GM12873 (cell line): Measurements from ENCODE around the gene ANXA2R.

Experiments
- CTCF ChIP-seq: IDR thresholded peaks from 2 replicates; pipeline ENCODE4 v1.5.1; 2012; ENCODE audit warnings: low read depth, mild to moderate bottlenecking, moderate library complexity, low read length, control low read depth; ENCODE audit not compliant: insufficient read depth; ENCODE audit errors: missing control alignments

The ANXA2R gene

GRCh38 chr5:43000914-43001313, 39.2 kb downstream of the ANXA2R start:
- TF ChIP-seq CTCF, result no peak

- no peak for TF ChIP-seq CTCF
Observed at GRCh38 chr5:43000111-43000840, 39.8 kb downstream of the ANXA2R start.

GRCh38 chr5:42995360-42995751, 44.8 kb downstream of the ANXA2R start:
- TF ChIP-seq CTCF, result no peak

GRCh38 chr5:42994555-42995359, 45.4 kb downstream of the ANXA2R start:
- TF ChIP-seq CTCF, result peak; percentile 88

- no peak for TF ChIP-seq CTCF
Observed at GRCh38 chr5:42994246-42994554, 45.9 kb downstream of the ANXA2R start.

GRCh38 chr5:42993516-42994245, 46.4 kb downstream of the ANXA2R start:
- no peak for TF ChIP-seq CTCF
